Measurements from ENCODE around the gene AKAP12.

The AKAP12 gene

GRCh38 chr6:151350442-151351145 lies 110.8 kb downstream of the AKAP12 start:
- H3K79me2 ChIP-seq (ENCODE audit: insufficient read depth, low read length): no peaks in the 10 kb centered on the region

GRCh38 chr6:151351146-151351700 lies 111.5 kb downstream of the AKAP12 start:
- Histone ChIP-seq H3K4me1 (ENCODE audit: insufficient read depth, low read length) (no peaks in the 10 kb centered on the region), H3K27me3 (ENCODE audit: insufficient read depth, low read length, poor library complexity) (no peaks in the 10 kb centered on the region), H4K20me1 (ENCODE audit: insufficient read depth, low read length) (no peaks in the 10 kb centered on the region), H3K4me3 (ENCODE audit: low read depth in 1 of 2, low read length in 2 of 2) (no peak overlapping the region), H3K27ac (ENCODE audit: low read length) (no peak overlapping the region), H3K79me2 (ENCODE audit: insufficient read depth, low read length) (no peaks in the 10 kb centered on the region), H3K4me2 (ENCODE audit: insufficient read depth, low read length) (no peak overlapping the region), H3K36me3 (ENCODE audit: insufficient read depth, low read length) (no peaks in the 10 kb centered on the region), H3K9me3 (ENCODE audit: insufficient read depth, low read length, severe bottlenecking) (no peaks in the 10 kb centered on the region), H3K9ac (ENCODE audit: low read depth, low read length) (no peak overlapping the region), H2AFZ (ENCODE audit: low read depth, low read length) (no peak overlapping the region)
- TF ChIP-seq CTCF (IDR thresholded peaks at IDR 0.05; ENCODE audit: borderline replicate concordance, extremely low read depth, low read length, poor library complexity, severe bottlenecking) (no peak), EZH2 (IDR thresholded peaks at IDR 0.05; ENCODE audit: borderline replicate concordance, low read depth, low read length, severe bottlenecking) (no peak)
- DNase-seq: no peak
- no peak for ATAC-seq (ENCODE audit: insufficient read depth, low read depth)

More at GRCh38 chr6:151350442-151351145, 110.8 kb downstream of the AKAP12 start:
- Histone ChIP-seq H3K27ac (ENCODE audit: low read length) (no peak overlapping the region), H3K9ac (ENCODE audit: low read depth, low read length) (no peak overlapping the region), H2AFZ (ENCODE audit: low read depth, low read length) (no peak overlapping the region), H4K20me1 (ENCODE audit: insufficient read depth, low read length) (no peaks in the 10 kb centered on the region), H3K4me2 (ENCODE audit: insufficient read depth, low read length) (no peak overlapping the region), H3K4me1 (ENCODE audit: insufficient read depth, low read length) (no peaks in the 10 kb centered on the region), H3K36me3 (ENCODE audit: insufficient read depth, low read length) (no peaks in the 10 kb centered on the region), H3K4me3 (ENCODE audit: low read depth in 1 of 2, low read length in 2 of 2) (no peak overlapping the region), H3K9me3 (ENCODE audit: insufficient read depth, low read length, severe bottlenecking) (no peaks in the 10 kb centered on the region), H3K27me3 (ENCODE audit: insufficient read depth, low read length, poor library complexity) (no peaks in the 10 kb centered on the region)
- TF ChIP-seq CTCF (IDR thresholded peaks at IDR 0.05; ENCODE audit: borderline replicate concordance, extremely low read depth, low read length, poor library complexity, severe bottlenecking) (no peak), EZH2 (IDR thresholded peaks at IDR 0.05; ENCODE audit: borderline replicate concordance, low read depth, low read length, severe bottlenecking) (no peak)
- DNase-seq (no peak), ATAC-seq (ENCODE audit: insufficient read depth, low read depth) (no peak)

GRCh38 chr6:151351731-151352130 lies 112.0 kb downstream of the AKAP12 start:
- Histone ChIP-seq H3K79me2 (ENCODE audit: insufficient read depth, low read length) (no peaks in the 10 kb centered on the region), H3K36me3 (ENCODE audit: insufficient read depth, low read length) (no peaks in the 10 kb centered on the region), H3K4me1 (ENCODE audit: insufficient read depth, low read length) (no peaks in the 10 kb centered on the region), H3K9ac (ENCODE audit: low read depth, low read length) (no peak overlapping the region), H3K27me3 (ENCODE audit: insufficient read depth, low read length, poor library complexity) (no peaks in the 10 kb centered on the region), H3K9me3 (ENCODE audit: insufficient read depth, low read length, severe bottlenecking) (no peaks in the 10 kb centered on the region), H3K27ac (ENCODE audit: low read length) (no peak overlapping the region), H2AFZ (ENCODE audit: low read depth, low read length) (no peak overlapping the region), H3K4me2 (ENCODE audit: insufficient read depth, low read length) (no peak overlapping the region), H3K4me3 (ENCODE audit: low read depth in 1 of 2, low read length in 2 of 2) (no peak overlapping the region), H4K20me1 (ENCODE audit: insufficient read depth, low read length) (no peaks in the 10 kb centered on the region)
- TF ChIP-seq EZH2 (IDR thresholded peaks at IDR 0.05; ENCODE audit: borderline replicate concordance, low read depth, low read length, severe bottlenecking) (no peak), CTCF (IDR thresholded peaks at IDR 0.05; ENCODE audit: borderline replicate concordance, extremely low read depth, low read length, poor library complexity, severe bottlenecking) (no peak)
- DNase-seq (no peak), ATAC-seq (ENCODE audit: insufficient read depth, low read depth) (no peak)
